K562 (cell line): ENCODE results near the gene HELZ. TPM values are rescaled to one million over a fixed set of nuclear protein-coding genes. Genes with fewer than 3 reads are reported as not detected.

Experiments used
- ATAC-seq: fragments of 200-7000 bp; cut with Tn5 transposase; 3 replicates; pipeline ENCODE4 v1.9.1; 2020; ENCODE audit warnings: moderate library complexity
- BruUV-seq: library from RNA; stranded (reverse); fragments of 400-500 nt; replicated peaks from 2 replicates; lab custom pipeline; 2021; lab: Mats Ljungman, UMichigan
- CTCF ChIA-PET: fragments of 300-600 bp; formaldehyde crosslinking; extraction: SDS; loops from one replicate; lab custom pipeline; 2021; ENCODE audit warnings: low intra/inter-chr PET ratio; lab: Yijun Ruan, JAX
- POLR2A ChIA-PET: fragments of 300-600, 350-650 bp; sonication (Branson Sonifier 250); formaldehyde crosslinking; extraction: SDS; loops from one replicate; lab custom pipeline; 2021; ENCODE audit warnings: antibody characterized with exemption, inconsistent platforms; lab: Yijun Ruan, JAX
- DNase-seq, 4 experiments: peaks; one replicate each; pipeline versions ENCODE4 v3.0.0 to v3.0.0-alpha.2; 2011 to 2018; ENCODE audit warnings: low spot score in 3 of 4, mixed read lengths in 3 of 4; ENCODE audit errors: extremely low read depth in 1 of 4
- FAIRE-seq: peaks from 2 replicates; lab custom pipeline; 2011; peaks lifted over from hg19 to GRCh38; lab: Jason Lieb, UNC
- H2AFZ ChIP-seq: 2 replicates; pipeline ENCODE4 v1.6.0; 2011; ENCODE audit warnings: low read depth, low read length, control low read depth, inconsistent platforms
- H3K27ac ChIP-seq: fragments of 200-600 bp; 3 replicates; pipeline ENCODE4 v1.8.0; 2011; ENCODE audit warnings: low read depth, mild to moderate bottlenecking, control low read depth, inconsistent platforms, low read length, moderate library complexity, mixed read lengths; ENCODE audit errors: extremely low read depth
- H3K27me3 ChIP-seq, 2 experiments: fragments of 300-600 bp in 1 of 2; 2 replicates in 1 of 2; 3 replicates in 1 of 2; pipeline versions ENCODE4 v1.6.0 to v1.8.0; 2011; ENCODE audit warnings: inconsistent platforms in 2 of 2, low read length in 2 of 2, mild to moderate bottlenecking in 1 of 2, mixed read lengths in 1 of 2, moderate library complexity in 1 of 2; ENCODE audit not compliant: control insufficient read depth in 2 of 2, insufficient read depth in 2 of 2
- H3K36me3 ChIP-seq: fragments of 300-600 bp; 3 replicates; pipeline ENCODE4 v1.8.0; 2011; ENCODE audit warnings: mild to moderate bottlenecking, low read length, inconsistent platforms; ENCODE audit not compliant: control insufficient read depth, insufficient read depth
- H3K4me1 ChIP-seq, 2 experiments: fragments of 200-600 bp in 1 of 2; replicated peaks in 1 of 2; 2 replicates in 1 of 2; 3 replicates in 1 of 2; pipeline versions ENCODE4 v1.5.1 to v1.8.0; 2011; ENCODE audit warnings: inconsistent platforms in 2 of 2, low read length in 2 of 2, mild to moderate bottlenecking in 1 of 2, mixed read lengths in 1 of 2, moderate library complexity in 1 of 2; ENCODE audit not compliant: control insufficient read depth in 2 of 2, insufficient read depth in 2 of 2
- H3K4me2 ChIP-seq: 2 replicates; pipeline ENCODE4 v1.6.1; 2011; ENCODE audit warnings: low read length, control low read depth, inconsistent platforms, mixed read lengths; ENCODE audit not compliant: insufficient read depth
- H3K4me3 ChIP-seq: fragments of 200-600 bp; sonication (generic), shearing (Covaris generic); 2 replicates; pipeline ENCODE4 v1.5.1; 2016; ENCODE audit warnings: control low read depth, inconsistent platforms
- H3K79me2 ChIP-seq: fragments of 200-600 bp; 3 replicates; pipeline ENCODE4 v1.8.0; 2011; ENCODE audit warnings: low read length, inconsistent platforms; ENCODE audit not compliant: control insufficient read depth, insufficient read depth
- H3K9ac ChIP-seq, 2 experiments: 2 replicates each; pipeline versions ENCODE4 v1.6.0 to v1.6.1; 2011; ENCODE audit warnings: low read depth in 2 of 2, low read length in 2 of 2, control low read depth in 1 of 2, inconsistent platforms in 1 of 2, mild to moderate bottlenecking in 1 of 2, mixed read lengths in 1 of 2; ENCODE audit not compliant: insufficient read depth in 1 of 2
- H3K9me1 ChIP-seq: one replicate; pipeline ENCODE4 v1.6.0; 2011; ENCODE audit warnings: inconsistent platforms, mild to moderate bottlenecking, low read length, moderate library complexity; ENCODE audit not compliant: control insufficient read depth, insufficient read depth
- H3K9me3 ChIP-seq: replicated peaks from 2 replicates; pipeline ENCODE4 v1.5.1; 2011; ENCODE audit warnings: low read depth, low read length, inconsistent platforms; ENCODE audit not compliant: control insufficient read depth, insufficient read depth
- H4K20me1 ChIP-seq: replicated peaks from 2 replicates; pipeline ENCODE4 v1.6.1; 2011; ENCODE audit warnings: low read length, inconsistent platforms, mixed read lengths; ENCODE audit not compliant: control insufficient read depth, insufficient read depth
- C11orf30 ChIP-seq: fragments of 450-650 bp; IDR thresholded peaks from 2 replicates; pipeline ENCODE4 v1.6.1; 2016; ENCODE audit warnings: low read depth, mild to moderate bottlenecking
- CREBBP ChIP-seq: IDR thresholded peaks from one replicate; pipeline ENCODE4 v1.6.1; 2012; ENCODE audit warnings: low read depth, mild to moderate bottlenecking, control low read depth, inconsistent platforms, low read length
- MAFG ChIP-seq: fragments of 450-650 bp; conservative IDR thresholded peaks from 2 replicates; pipeline ENCODE4 v1.6.1; 2016; ENCODE audit warnings: missing genetic modification characterization, missing compliant biosample characterization
- TAF7 ChIP-seq: fragments of 450-650 bp; IDR thresholded peaks from 2 replicates; pipeline ENCODE4 v1.6.1; 2016; ENCODE audit warnings: missing genetic modification characterization, missing compliant biosample characterization
- TCF7L2 ChIP-seq: fragments of 150-350 bp; IDR thresholded peaks from 2 replicates; pipeline ENCODE4 v1.6.1; 2016; ENCODE audit warnings: low read depth, mild to moderate bottlenecking, low read length, moderate library complexity
- ZNF316 ChIP-seq: fragments of 450-650 bp; IDR thresholded peaks from 2 replicates; pipeline ENCODE4 v1.6.1; 2016
- WGBS: fragments of 100-300 bp; shearing (Covaris generic); methylation state at CpG from one replicate; pipeline ENCODE4 v1.1.6; 2016; ENCODE audit warnings: low coverage, mixed read lengths; ENCODE audit not compliant: insufficient coverage; ENCODE audit errors: missing lambda C conversion rate; 5-methylcytosine and 5-hydroxymethylcytosine counted together
- in situ Hi-C: fragments of 300-500 bp; cut with MboI; formaldehyde crosslinking; loops from 4 replicates; pipeline ENCODE4 v1.15.0; 2018; ENCODE audit warnings: inconsistent platforms, mixed read lengths
- intact Hi-C: fragments of 100-400 bp; cut with micrococcal nuclease; formaldehyde crosslinking; loops from 2 replicates; pipeline ENCODE4 v1.14.2; 2022
- polyA plus RNA-seq, 8 experiments: library from polyadenylated mRNA; depleted of rRNA in 4 of 8; stranded (reverse) in 5 of 8; unstranded in 3 of 8; fragments of >200 nt; fragmentation: Nextera tagmentation in 2 of 8; fragmentation: Illumina TruSeq in 1 of 8; extraction: Ambion mirVana in 2 of 8; extraction: Trizol in 1 of 8; gene quantifications; 2 replicates each; pipeline versions ENCODE4 v1.2.1 to v1.2.3, GENCODE V29; 2011 to 2014; ENCODE audit warnings: inconsistent platforms in 1 of 8, missing spikeins in 1 of 8
- total RNA-seq, 7 experiments: library from RNA; depleted of rRNA in 6 of 7; stranded (reverse); fragments of >200 nt in 6 of 7; fragmentation: Illumina TruSeq in 2 of 7; extraction: Trizol in 2 of 7; gene quantifications; 2 replicates each; pipeline versions ENCODE4 v1.2.1 to v1.2.3, GENCODE V29; 2011 to 2021; ENCODE audit warnings: low replicate concordance in 1 of 7
- TF ChIP-seq, protein P1 (sequence below), 2 experiments: fragments of 200-800 bp in 1 of 2; sonication (Bioruptor generic) in 1 of 2; sonication (generic) in 1 of 2; formaldehyde crosslinking in 1 of 2; IDR thresholded peaks in 1 of 2; conservative IDR thresholded peaks in 1 of 2; 2 replicates each; pipeline versions ENCODE4 v1.5.0 to v1.6.1; 2016 to 2020; ENCODE audit warnings: missing compliant biosample characterization in 1 of 2, missing genetic modification characterization in 1 of 2, missing genetic modification reagents in 1 of 2

Gene HELZ
- total and polyA plus RNA-seq, 9 of the 15 experiments (the other 6 are each of a cell fraction or from before 2014, with no cell fraction given): 5.2 to 39.8 (median 17.3) TPM

DNA sequence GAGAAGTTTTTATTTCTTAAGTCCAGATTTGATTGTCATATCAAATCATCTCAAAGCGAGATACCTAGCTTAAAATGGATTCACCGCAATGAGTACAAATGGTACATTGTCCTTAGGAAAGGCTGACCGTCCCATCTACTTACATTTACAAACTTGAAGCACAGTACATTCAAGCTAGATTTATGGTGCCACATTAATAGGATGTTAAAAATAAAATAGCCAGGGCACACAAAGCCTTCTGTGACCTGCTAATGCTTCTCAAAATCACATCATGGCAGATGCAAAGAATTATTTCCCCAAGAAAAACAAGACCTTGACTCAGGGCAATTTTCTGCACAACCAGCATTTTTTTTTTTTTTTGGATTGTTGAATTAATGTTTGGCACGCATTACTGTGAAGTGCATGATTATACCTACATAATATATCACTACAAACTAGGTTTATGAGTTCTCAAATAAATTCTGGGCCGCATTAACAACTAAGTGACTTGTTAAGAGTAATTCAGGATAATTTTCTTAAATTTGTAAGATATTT, 175.3 kb downstream of the HELZ start:
- WGBS: 73% methylated on average over 5 of the region's 5 CpGs
- BruUV-seq: no TSS peak
- ChIA-PET POLR2A (interaction anchor here (0.6 to 1.3 kb wide), 4 partner anchors 8 to 1419 kb away, joined by 3 to 4 read pairs (median 3); partner anchors contain the start of gene CACNG1), CTCF (no interaction called here)
- H3K4me2 ChIP-seq: no peak overlapping the region
- no peak overlapping the region for H3K27ac ChIP-seq
- no peaks in the 10 kb centered on the region for H3K9me1 ChIP-seq
- no peaks in the 10 kb centered on the region for H3K9me3 ChIP-seq
- in situ Hi-C loops: no loop called here
- no peak for FAIRE-seq
- no peak overlapping the region for H2AFZ ChIP-seq
- intact Hi-C loops: no loop called here
- no peak for ATAC-seq
- no peaks in the 10 kb centered on the region for H3K27me3 ChIP-seq
- no peak for DNase-seq
- peaks cover 8% of the 10 kb centered on the region; the same call in 1 of the 2 replicates for H4K20me1 ChIP-seq
- 0 out of 2 replicates have a peak, but pooled peaks have one; percentile 17 for TF ChIP-seq MAFG (tag)
- no peak for TF ChIP-seq TCF7L2
- TF ChIP-seq CREBBP: no peak
- TF ChIP-seq, protein P1, sequence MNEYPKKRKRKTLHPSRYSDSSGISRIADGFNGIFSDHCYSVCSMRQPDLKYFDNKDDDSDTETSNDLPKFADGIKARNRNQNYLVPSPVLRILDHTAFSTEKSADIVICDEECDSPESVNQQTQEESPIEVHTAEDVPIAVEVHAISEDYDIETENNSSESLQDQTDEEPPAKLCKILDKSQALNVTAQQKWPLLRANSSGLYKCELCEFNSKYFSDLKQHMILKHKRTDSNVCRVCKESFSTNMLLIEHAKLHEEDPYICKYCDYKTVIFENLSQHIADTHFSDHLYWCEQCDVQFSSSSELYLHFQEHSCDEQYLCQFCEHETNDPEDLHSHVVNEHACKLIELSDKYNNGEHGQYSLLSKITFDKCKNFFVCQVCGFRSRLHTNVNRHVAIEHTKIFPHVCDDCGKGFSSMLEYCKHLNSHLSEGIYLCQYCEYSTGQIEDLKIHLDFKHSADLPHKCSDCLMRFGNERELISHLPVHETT (CRISPR knock-in tag; conservative IDR thresholded peaks at IDR 0.05 in 1 of 2, IDR thresholded peaks at IDR 0.05 in 1 of 2): no peak
- TF ChIP-seq ZNF316: peak; percentile 77
- TF ChIP-seq C11orf30: peak; percentile 52; the same call in 1 of the 2 replicates
- no peak for TF ChIP-seq TAF7 (tag)
- no peak overlapping the region for H3K9ac ChIP-seq
- H3K4me1 ChIP-seq: no peaks in the 10 kb centered on the region; a peak in 1 of 5 replicates
- no peaks in the 10 kb centered on the region for H3K36me3 ChIP-seq
- H3K79me2 ChIP-seq: no peaks in the 10 kb centered on the region
- no peak overlapping the region for H3K4me3 ChIP-seq
